Stimulated activated CD4-positive, alpha-beta T cell treated with anti-CD3 and anti-CD28 coated beads, Interleukin-15, amount 100 ng/mL, for 48 hours (primary cell): ENCODE results near the gene ANO2.

Experiments
- DNase-seq, 2 donors: peaks; one replicate each; pipeline ENCODE4 v3.0.0-alpha.2; 2020; ENCODE audit warnings: low read depth in 2 of 2

ANO2 gene

GRCh38 chr12:5623411-5623810 is 321.6 kb downstream of the ANO2 start:
- DNase-seq, result no peak

GRCh38 chr12:5622280-5622679 is 322.8 kb downstream of the ANO2 start:
- no peak for DNase-seq

- no peak for DNase-seq
Measured at GRCh38 chr12:5621329-5621728, 323.7 kb downstream of the ANO2 start.

GRCh38 chr12:5620896-5621295 is 324.2 kb downstream of the ANO2 start:
- no peak for DNase-seq

GRCh38 chr12:5619628-5620027 is 325.4 kb downstream of the ANO2 start:
- no peak for DNase-seq

GRCh38 chr12:5616854-5617253 is 328.2 kb downstream of the ANO2 start:
- DNase-seq, result no peak

- DNase-seq, result no peak
Measured at GRCh38 chr12:5615760-5616159, 329.3 kb downstream of the ANO2 start.

- no peak for DNase-seq
Measured at GRCh38 chr12:5614256-5614655, 330.8 kb downstream of the ANO2 start.

- DNase-seq, result no peak
Measured at GRCh38 chr12:5612556-5613410, 332.3 kb downstream of the ANO2 start.

GRCh38 chr12:5611162-5611561 is 333.9 kb downstream of the ANO2 start:
- no peak for DNase-seq

- no peak for DNase-seq
Measured at GRCh38 chr12:5599378-5599777, 345.7 kb downstream of the ANO2 start.

GRCh38 chr12:5593998-5594397 is 351.1 kb downstream of the ANO2 start:
- no peak for DNase-seq

- no peak for DNase-seq
Measured at GRCh38 chr12:5593086-5593485, 352.0 kb downstream of the ANO2 start.

- no peak for DNase-seq
Measured at GRCh38 chr12:5592310-5592709, 352.7 kb downstream of the ANO2 start.

- no peak for DNase-seq
Measured at GRCh38 chr12:5590316-5590715, 354.7 kb downstream of the ANO2 start.

- DNase-seq, result no peak
Measured at GRCh38 chr12:5589054-5589453, 356.0 kb downstream of the ANO2 start.

GRCh38 chr12:5588591-5588990 is 356.5 kb downstream of the ANO2 start:
- DNase-seq, result no peak

GRCh38 chr12:5588176-5588575 is 356.9 kb downstream of the ANO2 start:
- DNase-seq, result no peak

- no peak for DNase-seq
Measured at GRCh38 chr12:5587711-5588121, 357.3 kb downstream of the ANO2 start.

GRCh38 chr12:5586201-5586600 is 358.9 kb downstream of the ANO2 start:
- no peak for DNase-seq

- no peak for DNase-seq
Measured at GRCh38 chr12:5585178-5585577, 359.9 kb downstream of the ANO2 start.

GRCh38 chr12:5584412-5585175 is 360.5 kb downstream of the ANO2 start:
- DNase-seq, result no peak

- no peak for DNase-seq
Measured at GRCh38 chr12:5582541-5582940, 362.5 kb downstream of the ANO2 start.
